Ectodermal cell (in vitro differentiated cells): Measurements from ENCODE around the gene LMOD2.

ENCODE experiments used
- H3K27ac ChIP-seq: 2 replicates; pipeline ENCODE4 v1.7.0; 2013; ENCODE audit warnings: mild to moderate bottlenecking, low read depth, low read length; ENCODE audit not compliant: insufficient read depth, poor library complexity, severe bottlenecking
- H3K27me3 ChIP-seq: 2 replicates; pipeline ENCODE4 v1.7.0; 2013; ENCODE audit warnings: mild to moderate bottlenecking, low read length; ENCODE audit not compliant: insufficient read depth, control insufficient read depth, poor library complexity, severe bottlenecking
- H3K36me3 ChIP-seq: one replicate; pipeline ENCODE4 v1.7.0; 2013; ENCODE audit warnings: low read length; ENCODE audit not compliant: control insufficient read depth, insufficient read depth
- H3K4me1 ChIP-seq: one replicate; pipeline ENCODE4 v1.7.0; 2013; ENCODE audit warnings: low read length; ENCODE audit not compliant: control insufficient read depth, insufficient read depth
- H3K4me3 ChIP-seq: 2 replicates; pipeline ENCODE4 v1.7.0; 2013; ENCODE audit warnings: low read depth, low read length, control low read depth; ENCODE audit not compliant: insufficient read depth
- H3K9me3 ChIP-seq: 2 replicates; pipeline ENCODE4 v1.7.0; 2013; ENCODE audit warnings: mild to moderate bottlenecking, low read length, moderate library complexity; ENCODE audit not compliant: control insufficient read depth
- WGBS, 2 experiments: methylation state at CpG; one replicate each; pipeline ENCODE4 v1.1.7; 2013; ENCODE audit warnings: missing lambda C conversion rate in 2 of 2; 5-methylcytosine and 5-hydroxymethylcytosine counted together

The LMOD2 gene

GRCh38 chr7:123681561-123681960 lies 25.9 kb downstream of the LMOD2 start:
- Histone ChIP-seq H3K27me3 (no peaks in the 10 kb centered on the region), H3K36me3 (no peaks in the 10 kb centered on the region), H3K4me1 (no peaks in the 10 kb centered on the region), H3K4me3 (no peak overlapping the region), H3K27ac (no peak overlapping the region), H3K9me3 (no peaks in the 10 kb centered on the region)
- 92 to 98% methylated on average over 2 of the region's 2 CpGs for WGBS, 2 experiments

- Histone ChIP-seq H3K9me3 (no peaks in the 10 kb centered on the region), H3K4me3 (no peak overlapping the region), H3K36me3 (no peaks in the 10 kb centered on the region), H3K4me1 (no peaks in the 10 kb centered on the region), H3K27ac (no peak overlapping the region), H3K27me3 (no peaks in the 10 kb centered on the region)
- 100% methylated on average over 1 of the region's 1 CpG for WGBS, 2 experiments
These were observed 27.0 kb downstream of the LMOD2 start for GRCh38 chr7:123682690-123683089.

GRCh38 chr7:123687161-123687560 lies 31.5 kb downstream of the LMOD2 start:
- WGBS, 2 experiments: 89 to 94% methylated on average over 2 of the region's 2 CpGs
- no peaks in the 10 kb centered on the region for H3K27me3 ChIP-seq
- H3K9me3 ChIP-seq: no peaks in the 10 kb centered on the region
- no peaks in the 10 kb centered on the region for H3K4me1 ChIP-seq
- peaks cover 8% of the 10 kb centered on the region for H3K36me3 ChIP-seq
- no peak overlapping the region for H3K27ac ChIP-seq
- no peak overlapping the region for H3K4me3 ChIP-seq

- Histone ChIP-seq H3K27ac (no peak overlapping the region), H3K36me3 (peaks cover 13% of the 10 kb centered on the region), H3K4me1 (no peaks in the 10 kb centered on the region), H3K4me3 (no peak overlapping the region), H3K9me3 (no peaks in the 10 kb centered on the region), H3K27me3 (no peaks in the 10 kb centered on the region)
- WGBS, 2 experiments: no CpG with 5 or more reads among the region's 1 CpG
These were observed 32.1 kb downstream of the LMOD2 start for GRCh38 chr7:123687727-123688126.

- no peaks in the 10 kb centered on the region for H3K4me1 ChIP-seq
- no peak overlapping the region for H3K4me3 ChIP-seq
- no peaks in the 10 kb centered on the region for H3K27me3 ChIP-seq
- peaks cover 17% of the 10 kb centered on the region for H3K36me3 ChIP-seq
- WGBS, 2 experiments: 72 to 75% methylated on average over 3 of the region's 3 CpGs
- H3K27ac ChIP-seq: no peak overlapping the region
- no peaks in the 10 kb centered on the region for H3K9me3 ChIP-seq
These were observed 33.6 kb downstream of the LMOD2 start for GRCh38 chr7:123689250-123689649.

- H3K9me3 ChIP-seq: no peaks in the 10 kb centered on the region
- no peak overlapping the region for H3K27ac ChIP-seq
- H3K4me1 ChIP-seq: no peaks in the 10 kb centered on the region
- H3K36me3 ChIP-seq: peaks cover 21% of the 10 kb centered on the region
- H3K27me3 ChIP-seq: no peaks in the 10 kb centered on the region
- H3K4me3 ChIP-seq: no peak overlapping the region
- 93 to 100% methylated on average over 1 of the region's 2 CpGs for WGBS, 2 experiments
These were observed 34.9 kb downstream of the LMOD2 start for GRCh38 chr7:123690550-123690949.

- Histone ChIP-seq H3K27me3 (no peaks in the 10 kb centered on the region), H3K9me3 (no peaks in the 10 kb centered on the region), H3K27ac (no peak overlapping the region), H3K4me3 (no peak overlapping the region), H3K36me3 (peaks cover 21% of the 10 kb centered on the region), H3K4me1 (no peaks in the 10 kb centered on the region)
- 76 to 90% methylated on average over 6 of the region's 6 CpGs for WGBS, 2 experiments
These were observed 36.8 kb downstream of the LMOD2 start for GRCh38 chr7:123692471-123692877.

DNA sequence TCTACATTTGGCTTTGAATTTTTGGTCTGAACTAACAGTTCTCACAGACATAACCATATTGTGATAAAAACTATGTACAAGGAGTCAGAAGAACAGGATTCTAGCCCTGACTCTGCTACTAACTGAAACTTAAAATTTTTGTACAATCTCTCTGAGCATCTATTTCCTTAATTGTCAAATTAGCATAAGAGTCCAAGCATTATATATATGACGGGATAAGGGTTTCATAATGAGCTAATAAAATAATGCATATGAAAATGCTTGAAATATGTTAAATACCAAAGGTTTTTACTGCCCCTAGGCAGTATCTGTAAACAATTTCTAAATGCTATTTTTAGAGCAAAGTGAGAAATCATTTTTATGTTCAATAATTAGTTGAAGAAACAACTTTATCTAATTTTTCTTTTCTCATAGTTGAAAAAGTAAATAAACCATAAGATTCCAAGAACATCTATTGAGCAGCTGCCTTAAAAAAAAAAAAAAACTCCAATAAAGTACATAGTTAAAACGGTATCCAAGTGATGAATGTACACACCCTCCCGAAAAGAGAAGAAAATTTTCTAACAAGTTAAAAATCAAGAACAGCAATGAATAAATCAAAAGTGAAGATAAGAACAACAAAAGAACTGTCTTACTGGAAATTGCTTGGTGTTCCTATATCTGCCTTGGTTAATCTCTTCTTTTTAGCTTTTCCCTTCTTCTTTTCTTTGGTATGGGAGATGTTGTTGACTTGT lies 40.4 kb downstream of the LMOD2 start:
- Histone ChIP-seq H3K27ac (no peak overlapping the region), H3K4me3 (no peak overlapping the region), H3K9me3 (no peaks in the 10 kb centered on the region), H3K27me3 (no peaks in the 10 kb centered on the region), H3K36me3 (peaks cover 19% of the 10 kb centered on the region), H3K4me1 (no peaks in the 10 kb centered on the region)
- WGBS, 2 experiments: 86 to 100% methylated on average over 1 to 3 of the region's 3 CpGs

DNA sequence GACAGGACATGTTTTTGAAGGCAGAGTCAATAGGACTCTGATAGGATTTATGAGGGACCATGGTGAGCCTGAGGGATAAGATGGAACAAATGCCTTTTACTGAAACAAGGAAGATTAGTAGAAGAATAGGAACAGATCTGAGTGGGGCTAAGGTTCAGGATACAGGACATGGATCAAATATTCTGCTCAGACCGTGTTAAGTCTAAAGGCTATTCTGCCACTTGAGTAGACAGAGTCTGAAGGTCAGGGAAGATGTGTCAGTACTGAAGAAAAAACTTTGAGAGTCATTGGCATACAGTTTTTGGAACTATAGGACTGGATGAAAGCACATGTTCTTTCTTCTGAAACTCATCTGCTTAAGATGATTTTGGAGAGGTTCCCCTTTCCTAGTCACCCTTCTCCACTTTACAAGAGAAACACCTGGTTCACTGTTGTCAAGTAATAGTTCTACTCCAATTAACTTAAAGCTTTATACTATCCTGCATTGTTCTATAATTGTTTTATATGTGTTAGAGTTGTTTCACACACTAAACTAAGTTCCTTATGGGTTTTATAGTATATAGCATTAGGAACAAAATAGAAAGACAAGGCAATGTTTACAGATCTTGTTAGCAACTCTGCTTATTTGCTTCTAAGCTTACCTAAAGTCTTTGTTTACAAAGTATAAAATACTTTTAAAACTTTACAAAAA lies 49.7 kb downstream of the LMOD2 start:
- Histone ChIP-seq H3K27ac (no peak overlapping the region), H3K27me3 (no peaks in the 10 kb centered on the region), H3K9me3 (no peaks in the 10 kb centered on the region), H3K4me1 (no peaks in the 10 kb centered on the region), H3K36me3 (peaks cover 5% of the 10 kb centered on the region), H3K4me3 (no peak overlapping the region)
- 85 to 87% methylated on average over 1 of the region's 1 CpG for WGBS, 2 experiments

DNA sequence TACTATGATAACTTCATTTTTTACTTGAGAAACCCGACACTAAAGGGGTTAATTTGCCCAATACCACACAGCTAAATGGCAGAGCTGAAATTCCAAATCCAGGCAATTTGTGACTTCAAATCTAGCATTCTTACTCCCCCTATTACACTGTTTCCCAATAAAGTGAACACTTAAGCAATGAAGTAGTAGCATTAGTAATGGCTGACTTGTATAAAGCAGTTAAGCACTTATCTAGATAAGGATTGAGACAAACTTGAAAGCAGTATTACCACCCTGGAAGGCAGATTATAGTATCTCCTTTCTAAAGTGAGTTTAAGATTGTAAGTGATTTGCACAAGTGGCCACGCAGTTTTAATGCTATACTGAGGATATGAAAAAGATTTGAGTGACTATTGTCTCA lies 53.9 kb downstream of the LMOD2 start:
- Histone ChIP-seq H3K4me1 (no peaks in the 10 kb centered on the region), H3K4me3 (no peak overlapping the region), H3K9me3 (no peaks in the 10 kb centered on the region), H3K36me3 (peaks cover 5% of the 10 kb centered on the region), H3K27ac (no peak overlapping the region), H3K27me3 (no peaks in the 10 kb centered on the region)
- WGBS, 2 experiments: 65 to 80% methylated on average over 2 of the region's 2 CpGs
